Rectal smooth muscle tissue (tissue), 1 donor: ENCODE data around the gene AK1.

Experiments
- H3K27ac ChIP-seq: one replicate; pipeline ENCODE4 v1.7.0; 2013; ENCODE audit warnings: low read depth, low read length, inconsistent platforms
- H3K27me3 ChIP-seq: one replicate; pipeline ENCODE4 v1.7.0; 2013; ENCODE audit warnings: low read length; ENCODE audit not compliant: control insufficient read depth, insufficient read depth
- H3K36me3 ChIP-seq: one replicate; pipeline ENCODE4 v1.7.0; 2013; ENCODE audit warnings: low read length; ENCODE audit not compliant: control insufficient read depth, insufficient read depth
- H3K4me1 ChIP-seq: one replicate; pipeline ENCODE4 v1.7.0; 2013; ENCODE audit warnings: low read length; ENCODE audit not compliant: control insufficient read depth, insufficient read depth
- H3K4me3 ChIP-seq: one replicate; pipeline ENCODE4 v1.7.0; 2013; ENCODE audit warnings: low read length
- H3K9ac ChIP-seq: one replicate; pipeline ENCODE4 v1.7.0; 2013; ENCODE audit warnings: low read length

AK1 gene

GRCh38 chr9:127867356-127868277 is 9.9 kb downstream of the AK1 start:
- Histone ChIP-seq H3K36me3 (peaks cover 27% of the 10 kb centered on the region), H3K27me3 (no peaks in the 10 kb centered on the region), H3K4me1 (no peaks in the 10 kb centered on the region), H3K9ac (no peak overlapping the region), H3K4me3 (no peak overlapping the region), H3K27ac (no peak overlapping the region)

- Histone ChIP-seq H3K9ac (no peak overlapping the region), H3K27me3 (no peaks in the 10 kb centered on the region), H3K36me3 (peaks cover 24% of the 10 kb centered on the region), H3K4me1 (no peaks in the 10 kb centered on the region), H3K27ac (no peak overlapping the region), H3K4me3 (no peak overlapping the region)
These were observed 10.9 kb downstream of the AK1 start for GRCh38 chr9:127866535-127866934.

- Histone ChIP-seq H3K36me3 (peaks cover 19% of the 10 kb centered on the region), H3K9ac (no peak overlapping the region), H3K4me3 (no peak overlapping the region), H3K4me1 (no peaks in the 10 kb centered on the region), H3K27me3 (no peaks in the 10 kb centered on the region), H3K27ac (no peak overlapping the region)
These were observed 11.6 kb downstream of the AK1 start for GRCh38 chr9:127865645-127866464.

GRCh38 chr9:127863191-127863621 is 14.3 kb downstream of the AK1 start:
- H3K36me3 ChIP-seq: peaks cover 7% of the 10 kb centered on the region
- no peak overlapping the region for H3K4me3 ChIP-seq
- H3K27me3 ChIP-seq: no peaks in the 10 kb centered on the region
- H3K9ac ChIP-seq: no peak overlapping the region
- no peak overlapping the region for H3K27ac ChIP-seq
- H3K4me1 ChIP-seq: no peaks in the 10 kb centered on the region

- H3K4me1 ChIP-seq: no peaks in the 10 kb centered on the region
- H3K4me3 ChIP-seq: no peak overlapping the region
- H3K27ac ChIP-seq: peak overlapping the region; percentile 18
- H3K9ac ChIP-seq: no peak overlapping the region
- H3K27me3 ChIP-seq: no peaks in the 10 kb centered on the region
- peaks cover 3% of the 10 kb centered on the region for H3K36me3 ChIP-seq
These were observed 15.1 kb downstream of the AK1 start for GRCh38 chr9:127862075-127863011.

GRCh38 chr9:127860779-127861178 is 16.7 kb downstream of the AK1 start:
- no peaks in the 10 kb centered on the region for H3K27me3 ChIP-seq
- no peak overlapping the region for H3K4me3 ChIP-seq
- H3K9ac ChIP-seq: no peak overlapping the region
- H3K36me3 ChIP-seq: peaks cover 1% of the 10 kb centered on the region
- no peaks in the 10 kb centered on the region for H3K4me1 ChIP-seq
- H3K27ac ChIP-seq: no peak overlapping the region

- H3K36me3 ChIP-seq: no peaks in the 10 kb centered on the region
- no peaks in the 10 kb centered on the region for H3K4me1 ChIP-seq
- no peak overlapping the region for H3K4me3 ChIP-seq
- no peak overlapping the region for H3K27ac ChIP-seq
- no peaks in the 10 kb centered on the region for H3K27me3 ChIP-seq
- H3K9ac ChIP-seq: no peak overlapping the region
These were observed 17.2 kb downstream of the AK1 start for GRCh38 chr9:127860260-127860659.

GRCh38 chr9:127858041-127858512 is 19.4 kb downstream of the AK1 start:
- Histone ChIP-seq H3K9ac (no peak overlapping the region), H3K27ac (no peak overlapping the region)

GRCh38 chr9:127857278-127857677 is 20.2 kb downstream of the AK1 start:
- no peaks in the 10 kb centered on the region for H3K36me3 ChIP-seq
- no peak overlapping the region for H3K4me3 ChIP-seq
- H3K9ac ChIP-seq: no peak overlapping the region
- no peaks in the 10 kb centered on the region for H3K4me1 ChIP-seq
- no peaks in the 10 kb centered on the region for H3K27me3 ChIP-seq
- H3K27ac ChIP-seq: no peak overlapping the region

More at GRCh38 chr9:127858041-127858512, 19.4 kb downstream of the AK1 start:
- no peaks in the 10 kb centered on the region for H3K4me1 ChIP-seq
- H3K36me3 ChIP-seq: no peaks in the 10 kb centered on the region
- H3K4me3 ChIP-seq: no peak overlapping the region
- no peaks in the 10 kb centered on the region for H3K27me3 ChIP-seq

- Histone ChIP-seq H3K27me3 (no peaks in the 10 kb centered on the region), H3K4me1 (no peaks in the 10 kb centered on the region), H3K4me3 (no peak overlapping the region), H3K36me3 (no peaks in the 10 kb centered on the region), H3K9ac (no peak overlapping the region), H3K27ac (no peak overlapping the region)
These were observed 20.8 kb downstream of the AK1 start for GRCh38 chr9:127856729-127857116.

- Histone ChIP-seq H3K27ac (no peak overlapping the region), H3K27me3 (no peaks in the 10 kb centered on the region), H3K4me3 (no peak overlapping the region), H3K9ac (no peak overlapping the region), H3K4me1 (no peaks in the 10 kb centered on the region), H3K36me3 (no peaks in the 10 kb centered on the region)
These were observed 21.3 kb downstream of the AK1 start for GRCh38 chr9:127856094-127856728.
